Nephron (organoid): Measurements from ENCODE around the gene GUCD1.
"Not testable (repeated sequence)": the region's sequence is repeated elsewhere in the genome, so short reads cannot be mapped to it uniquely, and the experiment has no call there.

Experiments used
- H3K27ac Mint-ChIP-seq, 3 experiments: 2 replicates each; pipeline ENCODE4 v1.8.0; 2020; ENCODE audit warnings: mixed read lengths in 3 of 3, mild to moderate bottlenecking in 2 of 3, moderate library complexity in 1 of 3
- H3K27me3 Mint-ChIP-seq: 2 replicates; pipeline ENCODE4 v1.8.0; 2021; ENCODE audit warnings: low read depth, mild to moderate bottlenecking, moderate library complexity, mixed read lengths
- H3K36me3 Mint-ChIP-seq: 2 replicates; pipeline ENCODE4 v1.8.0; 2020; ENCODE audit warnings: low read depth, mixed read lengths
- H3K4me1 Mint-ChIP-seq: 2 replicates; pipeline ENCODE4 v1.8.0; 2020; ENCODE audit warnings: mixed read lengths
- H3K4me3 Mint-ChIP-seq, 3 experiments: 2 replicates each; pipeline ENCODE4 v1.8.0; 2020; ENCODE audit warnings: mild to moderate bottlenecking in 3 of 3, mixed read lengths in 3 of 3, moderate library complexity in 2 of 3
- H3K9me3 Mint-ChIP-seq: 2 replicates; pipeline ENCODE4 v1.8.0; 2020; ENCODE audit warnings: mixed read lengths
- CTCF ChIP-seq, 3 experiments: fragments of 200-600 bp; sonication (generic); IDR thresholded peaks; one replicate each; pipeline ENCODE4 v1.5.0; 2021; ENCODE audit warnings: antibody characterized with exemption in 3 of 3; ENCODE audit not compliant: unreplicated experiment in 3 of 3

Gene GUCD1

GRCh38 chr22:24555165-24556039, 464 bp upstream of the GUCD1 start, which contains the start of gene SNRPD3:
SNRPD3 (plus strand) TSS chr22:24555999; CDS start chr22:24557675, 1,676 bp downstream.
- Mint-ChIP-seq H3K27me3 (no peaks in the 10 kb centered on the region), H3K27ac (peak within 1 kb of the TSS; percentile 94 to 99 (median 95)), H3K9me3 (no peaks in the 10 kb centered on the region), H3K4me1 (peaks cover 39% of the 10 kb centered on the region), H3K4me3 (peak within 1 kb of the TSS; percentile 93 to 98 (median 96)), H3K36me3 (peaks cover 32% of the 10 kb centered on the region)
- TF ChIP-seq CTCF (IDR thresholded peaks at IDR 0.05; ENCODE audit: unreplicated experiment in 3 of 3) = peak; percentile 28 to 39 (median 33)

GRCh38 chr22:24553597-24554312, 1.2 kb downstream of the GUCD1 start:
- no peak for TF ChIP-seq CTCF (IDR thresholded peaks at IDR 0.05; ENCODE audit: unreplicated experiment in 3 of 3)
- peaks cover 26% of the 10 kb centered on the region for H3K36me3 Mint-ChIP-seq
- peaks cover 36% of the 10 kb centered on the region for H3K4me1 Mint-ChIP-seq
- no peaks in the 10 kb centered on the region for H3K27me3 Mint-ChIP-seq
- H3K27ac Mint-ChIP-seq = peak overlapping the region; percentile 82 to 96 (median 93)
- H3K9me3 Mint-ChIP-seq = no peaks in the 10 kb centered on the region
- H3K4me3 Mint-ChIP-seq = peak overlapping the region; percentile 93 to 96 (median 94)

- Mint-ChIP-seq H3K27ac (peak overlapping the region; percentile 82 to 96 (median 93)), H3K4me1 (peaks cover 30% of the 10 kb centered on the region), H3K4me3 (peak overlapping the region; percentile 93 to 96 (median 94)), H3K36me3 (peaks cover 23% of the 10 kb centered on the region)
- H3K9me3 Mint-ChIP-seq, H3K27me3 Mint-ChIP-seq: not testable (repeated sequence)
Observed at GRCh38 chr22:24552503-24553286, 2.2 kb downstream of the GUCD1 start.

GRCh38 chr22:24550902-24551435, 4.0 kb downstream of the GUCD1 start:
- H3K4me1 Mint-ChIP-seq = peaks cover 22% of the 10 kb centered on the region
- H3K27me3 Mint-ChIP-seq = no peaks in the 10 kb centered on the region
- no peak overlapping the region for H3K27ac Mint-ChIP-seq
- no peaks in the 10 kb centered on the region for H3K9me3 Mint-ChIP-seq
- peaks cover 35% of the 10 kb centered on the region for H3K36me3 Mint-ChIP-seq
- no peak for TF ChIP-seq CTCF (IDR thresholded peaks at IDR 0.05; ENCODE audit: unreplicated experiment in 3 of 3)
- H3K4me3 Mint-ChIP-seq = no peak overlapping the region

GRCh38 chr22:24550028-24550901, 4.7 kb downstream of the GUCD1 start:
- no peaks in the 10 kb centered on the region for H3K27me3 Mint-ChIP-seq
- no peak overlapping the region for H3K4me3 Mint-ChIP-seq
- peaks cover 35% of the 10 kb centered on the region for H3K36me3 Mint-ChIP-seq

More at GRCh38 chr22:24550028-24550901, 4.7 kb downstream of the GUCD1 start:
- Mint-ChIP-seq H3K27ac (no peak overlapping the region), H3K9me3 (no peaks in the 10 kb centered on the region), H3K4me1 (peaks cover 21% of the 10 kb centered on the region)
- no peak for TF ChIP-seq CTCF (IDR thresholded peaks at IDR 0.05; ENCODE audit: unreplicated experiment in 3 of 3)
